Adipocyte (in vitro differentiated cells): Measurements from ENCODE around the gene ZFHX3.
A peak's percentile ranks its signal among the peaks of the same experiment; 100 is the strongest.
"Not testable (repeated sequence)": the region's sequence is repeated elsewhere in the genome, so short reads cannot be mapped to it uniquely, and the experiment has no call there.

Experiments
- DNase-seq: peaks from one replicate; pipeline ENCODE4 v3.0.0-alpha.2; 2015; ENCODE audit warnings: low read depth
- H3K27me3 ChIP-seq: replicated peaks from 2 replicates; pipeline ENCODE4 v1.7.0; 2013; ENCODE audit warnings: mild to moderate bottlenecking, low read length, moderate library complexity; ENCODE audit not compliant: control insufficient read depth, insufficient read depth
- H3K36me3 ChIP-seq: 2 replicates; pipeline ENCODE4 v1.7.0; 2013; ENCODE audit warnings: low read length, mild to moderate bottlenecking, moderate library complexity; ENCODE audit not compliant: control insufficient read depth, insufficient read depth, severe bottlenecking
- H3K4me1 ChIP-seq: 2 replicates; pipeline ENCODE4 v1.7.0; 2013; ENCODE audit warnings: mild to moderate bottlenecking, low read length, moderate library complexity; ENCODE audit not compliant: control insufficient read depth, insufficient read depth
- H3K4me3 ChIP-seq: 2 replicates; pipeline ENCODE4 v1.7.0; 2013; ENCODE audit warnings: mild to moderate bottlenecking, low read length, moderate library complexity
- H3K9ac ChIP-seq: 2 replicates; pipeline ENCODE4 v1.7.0; 2013; ENCODE audit warnings: mild to moderate bottlenecking, low read length, moderate library complexity
- H3K9me3 ChIP-seq: 2 replicates; pipeline ENCODE4 v1.7.0; 2013; ENCODE audit warnings: mild to moderate bottlenecking, low read length, moderate library complexity; ENCODE audit not compliant: control insufficient read depth

ZFHX3 gene

DNA sequence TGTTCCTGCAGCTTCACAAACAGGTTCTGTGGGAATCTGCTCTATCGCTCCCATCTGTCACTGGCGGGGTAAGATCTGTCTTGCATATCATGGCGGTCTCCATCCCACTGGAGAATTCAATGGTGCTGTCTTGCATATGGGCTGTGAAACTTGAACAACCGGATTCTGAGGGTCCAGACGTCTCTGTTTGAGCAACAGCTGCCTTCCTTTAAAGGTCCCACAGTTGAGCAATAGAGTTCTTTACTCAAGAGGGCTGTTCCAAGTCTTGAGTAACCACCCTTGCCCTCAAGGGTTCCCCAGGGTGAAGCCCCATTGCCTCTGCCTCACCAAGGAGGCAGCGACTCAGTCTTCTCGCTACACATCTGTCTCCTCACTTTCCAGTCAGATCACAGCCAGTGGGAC is 50.8 kb downstream of the ZFHX3 start:
- Histone ChIP-seq H3K9me3 (peaks cover 3% of the 10 kb centered on the region), H3K27me3 (no peaks in the 10 kb centered on the region), H3K4me3 (no peak overlapping the region), H3K4me1 (peaks cover 57% of the 10 kb centered on the region), H3K36me3 (no peaks in the 10 kb centered on the region), H3K9ac (no peak overlapping the region)
- peak; percentile 82 for DNase-seq

DNA sequence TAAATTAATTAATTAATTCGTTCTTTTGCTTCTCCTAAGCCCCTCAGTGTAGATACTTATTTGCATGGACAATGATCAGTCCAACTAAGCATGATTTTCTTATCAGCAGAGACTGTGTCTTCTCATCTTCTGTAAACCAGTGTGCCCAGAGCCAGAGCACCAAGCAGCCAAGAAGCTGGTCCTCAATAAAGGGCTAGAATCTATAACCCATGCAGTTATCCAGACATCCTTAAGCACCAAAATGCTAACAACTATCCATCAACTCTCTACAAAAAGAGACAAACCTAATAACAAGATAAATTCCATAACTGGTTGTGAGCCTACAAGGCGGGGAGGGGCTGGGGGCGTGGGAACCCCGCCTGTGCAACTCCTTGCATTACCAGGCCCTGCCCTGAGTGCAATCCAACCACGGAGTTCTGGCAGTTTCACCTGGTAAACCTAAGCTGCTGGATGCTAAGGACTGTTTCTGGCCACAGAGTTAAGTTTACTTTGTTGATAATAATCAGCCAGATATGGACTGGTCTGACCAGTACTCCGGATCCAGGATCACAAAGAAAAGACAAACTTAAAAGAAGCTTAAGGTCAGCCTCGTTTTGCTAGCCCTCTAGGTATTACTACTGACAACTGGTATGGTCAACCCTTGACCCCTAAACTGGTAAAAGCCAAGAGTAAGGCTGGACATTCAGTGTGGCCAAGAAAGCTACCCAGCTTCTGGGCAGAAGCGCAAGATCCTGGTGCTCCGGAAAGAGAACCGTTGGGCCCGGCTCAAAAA is 51.5 kb downstream of the ZFHX3 start:
- Histone ChIP-seq H3K27me3 (no peaks in the 10 kb centered on the region), H3K4me1 (peaks cover 64% of the 10 kb centered on the region), H3K36me3 (no peaks in the 10 kb centered on the region), H3K4me3 (no peak overlapping the region), H3K9me3 (peaks cover 3% of the 10 kb centered on the region), H3K9ac (no peak overlapping the region)
- DNase-seq: no peak

GRCh38 chr16:72995882-72996270 is 52.1 kb downstream of the ZFHX3 start:
- not testable (repeated sequence) for H3K9me3 ChIP-seq, H3K36me3 ChIP-seq, H3K27me3 ChIP-seq, H3K4me3 ChIP-seq, DNase-seq, H3K9ac ChIP-seq
- peaks cover 66% of the 10 kb centered on the region for H3K4me1 ChIP-seq

GRCh38 chr16:72995151-72995881 is 52.6 kb downstream of the ZFHX3 start:
- peaks cover 66% of the 10 kb centered on the region for H3K4me1 ChIP-seq
- H3K9me3 ChIP-seq: no peaks in the 10 kb centered on the region
- H3K36me3 ChIP-seq: no peaks in the 10 kb centered on the region
- no peak overlapping the region for H3K9ac ChIP-seq
- no peaks in the 10 kb centered on the region for H3K27me3 ChIP-seq
- no peak overlapping the region for H3K4me3 ChIP-seq
- no peak for DNase-seq

DNA sequence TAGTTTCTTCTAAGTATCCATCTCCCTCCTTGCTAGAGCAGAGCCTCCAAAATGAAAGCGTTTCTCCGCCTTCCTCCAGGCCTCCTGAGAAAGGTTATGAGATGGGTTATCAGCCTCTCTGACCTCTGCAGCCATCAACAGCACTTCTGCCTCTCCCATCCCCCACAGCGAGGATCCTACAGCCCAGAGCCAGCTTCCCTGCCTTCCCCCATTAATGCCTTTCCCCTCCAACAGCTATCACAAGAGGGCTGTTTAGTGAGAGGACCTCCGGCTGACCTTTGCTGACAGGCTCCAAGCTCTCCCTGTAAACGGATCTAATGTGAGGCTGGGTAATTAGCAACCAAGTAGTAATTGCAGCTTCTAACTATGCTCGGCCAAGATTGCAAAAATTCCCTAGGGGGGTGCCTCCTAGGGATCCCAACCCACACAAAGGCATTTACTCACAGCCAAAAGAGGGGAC is 55.8 kb downstream of the ZFHX3 start:
- no peaks in the 10 kb centered on the region for H3K9me3 ChIP-seq
- no peaks in the 10 kb centered on the region for H3K36me3 ChIP-seq
- no peak overlapping the region for H3K9ac ChIP-seq
- H3K27me3 ChIP-seq: no peaks in the 10 kb centered on the region
- no peak overlapping the region for H3K4me3 ChIP-seq
- DNase-seq: no peak
- H3K4me1 ChIP-seq: peaks cover 63% of the 10 kb centered on the region

DNA sequence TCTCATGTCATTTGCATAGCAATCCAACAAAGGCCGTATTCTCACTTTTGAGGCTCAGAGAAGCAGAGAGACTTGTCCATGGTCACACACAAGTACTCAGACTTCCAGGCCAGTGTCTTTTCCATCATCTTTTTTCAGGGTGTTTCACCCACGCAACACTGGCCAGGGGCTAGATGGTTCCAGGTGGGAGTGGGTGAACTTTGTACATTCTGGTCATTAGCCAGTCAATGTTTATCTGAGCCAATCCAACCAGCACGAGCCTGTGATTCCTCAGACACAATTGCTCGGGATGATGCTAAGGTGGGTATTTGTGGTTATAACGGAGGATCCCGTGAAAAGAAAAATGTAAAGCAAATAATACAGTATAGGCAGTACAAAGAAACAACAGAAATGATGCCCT is 56.3 kb downstream of the ZFHX3 start:
- no peaks in the 10 kb centered on the region for H3K27me3 ChIP-seq
- H3K4me3 ChIP-seq: no peak overlapping the region
- no peaks in the 10 kb centered on the region for H3K9me3 ChIP-seq
- peaks cover 59% of the 10 kb centered on the region for H3K4me1 ChIP-seq
- no peaks in the 10 kb centered on the region for H3K36me3 ChIP-seq
- no peak overlapping the region for H3K9ac ChIP-seq
- DNase-seq: no peak

GRCh38 chr16:72991211-72991610 is 56.7 kb downstream of the ZFHX3 start:
- no peak for DNase-seq
- peaks cover 59% of the 10 kb centered on the region for H3K4me1 ChIP-seq
- H3K36me3 ChIP-seq: no peaks in the 10 kb centered on the region
- no peak overlapping the region for H3K9ac ChIP-seq
- H3K27me3 ChIP-seq: no peaks in the 10 kb centered on the region
- no peak overlapping the region for H3K4me3 ChIP-seq
- H3K9me3 ChIP-seq: no peaks in the 10 kb centered on the region

- peak overlapping the region; percentile 85 for H3K9ac ChIP-seq
- H3K27me3 ChIP-seq: no peaks in the 10 kb centered on the region
- H3K4me1 ChIP-seq: peaks cover 65% of the 10 kb centered on the region
- no peak for DNase-seq
- H3K4me3 ChIP-seq: peak overlapping the region; percentile 73
- no peaks in the 10 kb centered on the region for H3K9me3 ChIP-seq
- H3K36me3 ChIP-seq: no peaks in the 10 kb centered on the region
Observed at GRCh38 chr16:72990571-72990970, 57.4 kb downstream of the ZFHX3 start.

- DNase-seq: peak; percentile 86
- Histone ChIP-seq H3K4me1 (peaks cover 72% of the 10 kb centered on the region), H3K9ac (peak overlapping the region; percentile 85), H3K36me3 (no peaks in the 10 kb centered on the region), H3K4me3 (peak overlapping the region; percentile 73), H3K27me3 (no peaks in the 10 kb centered on the region), H3K9me3 (no peaks in the 10 kb centered on the region)
Observed at GRCh38 chr16:72989579-72990551, 58.1 kb downstream of the ZFHX3 start.

- not testable (repeated sequence) for H3K36me3 ChIP-seq, H3K9me3 ChIP-seq, DNase-seq, H3K27me3 ChIP-seq
- H3K4me1 ChIP-seq: peaks cover 73% of the 10 kb centered on the region
- H3K9ac ChIP-seq: peak overlapping the region; percentile 85
- peak overlapping the region; percentile 73 for H3K4me3 ChIP-seq
Observed at GRCh38 chr16:72989203-72989578, 58.7 kb downstream of the ZFHX3 start.

DNA sequence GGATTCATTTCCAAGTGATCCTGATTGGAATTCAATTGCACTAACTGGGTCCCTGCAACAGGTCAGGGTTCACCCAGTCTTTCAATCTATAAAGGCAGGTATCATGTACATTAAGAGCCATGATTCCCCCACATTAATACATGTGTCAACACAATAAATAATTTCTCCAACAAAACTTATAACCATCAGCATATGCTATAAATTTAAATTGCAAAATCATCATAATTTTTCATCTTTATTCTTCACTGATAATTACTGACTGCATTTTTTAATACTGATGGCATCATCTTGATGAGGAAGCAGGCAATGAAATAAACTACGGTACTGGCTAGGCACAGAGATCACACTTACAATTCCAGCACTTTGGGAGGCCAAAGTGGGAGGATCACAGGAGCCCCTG is 59.4 kb downstream of the ZFHX3 start:
- no peak overlapping the region for H3K4me3 ChIP-seq
- H3K4me1 ChIP-seq: peaks cover 73% of the 10 kb centered on the region
- H3K36me3 ChIP-seq: no peaks in the 10 kb centered on the region
- no peak for DNase-seq
- no peaks in the 10 kb centered on the region for H3K27me3 ChIP-seq
- H3K9ac ChIP-seq: peak overlapping the region; percentile 85
- H3K9me3 ChIP-seq: no peaks in the 10 kb centered on the region
